ENCODE measurements around the gene SLC2A10.

Gene SLC2A10

DNA sequence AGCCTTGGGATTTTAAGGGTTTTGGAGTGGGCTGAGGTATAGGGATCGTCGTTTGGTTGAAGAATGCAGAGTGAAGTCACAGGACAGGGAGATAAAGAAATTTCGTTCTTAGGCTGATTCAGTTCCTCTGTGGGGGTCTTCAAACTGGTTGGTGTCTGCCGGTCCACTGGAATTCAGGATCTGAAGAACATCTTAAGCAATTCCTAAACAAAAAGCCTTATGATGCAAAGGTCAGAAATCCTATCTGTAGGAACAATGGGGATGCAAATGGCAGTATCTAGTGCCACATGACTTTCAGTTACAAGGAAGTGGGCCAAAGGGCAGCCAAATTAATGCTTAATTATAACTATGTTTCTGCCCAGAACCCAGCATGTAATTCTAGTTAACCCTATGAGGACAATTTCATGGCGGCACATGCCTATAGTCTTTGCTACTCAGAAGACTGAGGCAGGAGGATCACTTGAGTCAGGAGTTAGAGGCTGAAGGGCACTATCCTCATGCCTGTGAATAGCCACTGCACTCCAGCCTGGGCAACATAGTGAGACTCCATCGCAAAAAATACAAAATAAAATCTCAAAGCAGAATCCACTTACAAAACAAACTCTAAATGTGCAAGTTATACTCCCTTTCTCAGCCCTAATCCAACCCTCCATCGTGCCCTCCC lies 4.6 kb upstream of the SLC2A10 start:
- DNase-seq, result peak; percentile 11

DNA sequence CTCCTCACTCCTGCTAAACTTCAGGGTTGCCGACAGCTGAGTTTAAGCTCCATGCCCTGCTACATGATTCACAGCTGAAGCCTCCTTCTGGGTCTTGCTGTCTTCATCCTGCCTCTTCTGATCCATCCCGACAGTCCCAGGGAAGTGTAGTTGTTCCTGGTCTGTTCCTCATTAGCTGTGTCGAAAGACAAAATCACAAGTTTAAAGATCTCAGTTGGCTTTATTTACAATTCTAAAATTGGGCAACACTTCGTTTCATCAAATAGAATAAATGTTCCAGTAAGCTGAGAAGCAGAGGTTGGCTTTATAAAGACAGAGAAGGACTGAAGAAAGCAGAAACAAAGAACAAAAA lies 4.1 kb upstream of the SLC2A10 start:
- DNase-seq, result no peak

DNA sequence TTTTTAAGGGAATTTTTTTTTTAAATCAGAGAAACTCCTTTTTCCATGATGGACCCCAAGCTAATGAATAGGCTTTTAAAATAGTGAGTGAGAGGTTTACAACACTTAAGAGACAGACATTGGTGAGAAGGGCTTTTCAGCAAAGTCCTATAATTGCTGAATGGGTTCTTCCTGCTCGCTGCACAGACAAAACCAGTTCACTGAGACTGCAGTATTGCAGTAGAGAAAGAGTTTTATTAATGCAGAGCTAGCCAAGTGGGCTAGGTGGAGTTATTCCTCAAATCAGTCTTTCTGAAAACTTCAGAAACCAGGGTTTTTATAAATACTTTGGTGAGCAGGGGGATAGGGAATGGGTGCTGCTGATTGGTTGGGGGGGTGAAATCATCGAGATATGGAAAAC lies 3.2 kb upstream of the SLC2A10 start:
- no peak for DNase-seq

GRCh38 chr20:46708172-46708860 lies 1.1 kb upstream of the SLC2A10 start:
- no peak for DNase-seq

DNA sequence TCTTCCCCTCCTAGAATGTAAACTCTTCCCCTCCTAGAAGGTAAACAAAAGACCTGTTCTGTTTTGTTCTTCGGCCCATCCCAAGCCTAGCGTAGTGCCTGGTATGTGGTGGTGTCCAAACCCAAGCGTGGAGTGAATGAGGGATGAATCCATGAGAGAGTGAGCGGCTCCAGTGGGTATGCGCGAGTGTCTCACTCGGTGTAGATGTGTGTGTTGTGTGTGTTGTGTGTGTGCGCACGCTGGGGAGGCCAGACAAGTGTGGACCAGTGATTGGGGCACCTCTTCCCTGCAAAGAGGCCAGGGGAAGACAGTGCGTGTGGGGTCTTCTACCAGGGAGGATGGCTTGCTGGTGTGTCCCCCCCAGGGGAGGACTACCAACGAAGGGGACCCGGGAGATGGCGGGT lies 392 bp upstream of the SLC2A10 start:
- DNase-seq, result no peak

DNA sequence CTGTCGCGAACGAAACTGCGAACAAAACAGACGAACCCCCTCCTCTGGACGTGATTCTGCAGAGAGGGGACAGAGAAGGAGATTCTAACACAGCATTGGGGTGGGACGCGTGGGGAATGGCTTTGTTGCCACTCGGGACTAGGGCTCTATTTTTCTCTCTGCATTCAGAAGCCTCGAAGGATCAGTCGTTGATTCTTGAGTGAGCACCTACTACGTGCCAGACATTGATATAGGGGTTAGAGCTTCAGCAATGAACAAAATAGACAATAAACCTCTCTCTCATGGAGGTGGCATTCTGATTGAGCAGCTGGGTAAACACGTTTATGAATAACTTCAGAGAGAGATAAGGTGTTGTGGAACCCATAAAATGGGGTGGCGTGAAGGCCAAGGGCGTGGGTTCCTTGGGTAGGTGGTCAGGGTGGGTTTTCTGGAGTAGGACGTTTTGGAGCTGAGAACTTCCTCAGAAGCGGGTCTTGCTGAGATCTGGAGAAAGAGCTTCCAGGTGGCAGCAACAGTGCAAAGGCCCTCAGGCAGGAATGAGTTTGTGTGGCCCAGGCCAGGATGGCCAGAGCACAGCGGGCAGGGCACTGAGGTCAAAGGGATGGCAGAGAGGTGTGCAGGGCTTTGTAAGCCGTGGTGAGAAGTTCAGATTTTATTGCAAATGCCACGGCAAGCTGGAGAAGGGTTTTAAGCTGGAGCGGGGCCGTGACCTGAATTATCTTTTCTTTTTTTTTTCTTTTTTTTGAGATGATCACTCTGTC lies 884 bp downstream of the SLC2A10 start:
- no peak for DNase-seq

DNA sequence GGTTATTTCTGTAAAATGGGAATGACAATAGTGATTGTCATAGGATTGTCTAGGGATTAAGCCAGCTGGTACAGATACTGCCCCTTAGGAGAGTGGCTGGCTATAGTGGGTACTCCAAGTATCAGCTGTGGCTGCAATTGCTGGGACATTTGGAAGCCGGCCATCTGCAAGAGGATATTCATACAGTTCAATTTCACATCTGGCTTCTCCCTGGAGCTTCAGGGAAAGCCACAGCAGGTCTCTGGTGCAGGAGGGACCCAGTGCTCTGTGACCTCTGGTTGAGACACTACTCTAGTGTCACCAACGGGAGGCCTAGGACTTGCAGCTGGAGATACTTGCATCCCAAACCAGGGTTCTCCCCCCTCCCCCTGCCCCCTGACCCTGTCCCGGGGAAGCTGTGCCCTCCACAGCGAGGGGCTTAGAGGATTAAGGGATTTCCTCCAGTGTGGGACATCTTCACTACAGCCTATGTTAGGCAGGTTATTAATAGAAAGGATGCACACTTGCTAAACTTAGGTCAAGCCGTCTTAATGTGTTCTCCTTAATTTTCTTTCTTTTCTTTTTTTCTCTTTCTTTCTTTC lies 2.7 kb downstream of the SLC2A10 start:
- DNase-seq, result no peak

DNA sequence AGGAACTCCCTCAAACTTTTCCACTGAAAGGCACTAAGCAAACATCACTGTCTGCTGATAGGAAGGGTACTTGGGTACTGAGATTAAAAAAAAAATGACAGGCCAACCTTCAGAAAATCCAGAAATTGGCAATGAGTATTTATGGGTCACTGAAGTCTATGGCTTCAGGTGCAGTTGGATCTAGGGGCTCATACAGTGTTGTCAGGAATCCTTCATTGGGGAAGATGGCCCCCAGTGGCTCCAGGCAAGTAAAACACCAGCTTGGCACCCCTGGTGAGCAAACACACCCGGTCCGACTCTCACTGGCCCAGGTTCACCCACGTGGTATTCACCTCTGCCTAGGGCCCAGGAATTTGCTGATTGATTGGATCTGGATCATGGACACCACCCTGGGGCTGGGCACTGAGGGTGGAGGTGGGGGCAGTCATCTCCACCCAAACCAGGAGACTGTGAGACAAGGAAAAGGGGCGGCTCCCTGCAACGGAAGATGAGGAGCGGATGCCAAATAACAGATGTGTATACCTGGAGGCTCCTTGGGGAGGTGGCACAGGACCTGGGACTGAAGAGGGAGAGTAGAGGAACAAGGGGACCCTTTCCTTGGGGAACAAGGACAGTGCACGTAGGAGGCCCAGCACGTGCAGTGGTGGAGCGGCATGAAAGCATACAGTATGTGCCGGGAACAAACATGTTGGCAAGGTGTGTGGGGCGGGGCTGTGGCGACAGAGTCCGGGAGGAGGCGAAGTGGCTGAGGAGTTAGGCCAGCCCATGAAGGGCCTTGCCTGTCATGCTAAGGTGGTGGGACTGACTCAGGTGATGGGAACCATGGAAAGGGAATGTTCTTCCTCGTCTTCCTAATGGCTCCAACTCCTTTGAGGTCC lies 4.7 kb downstream of the SLC2A10 start:
- DNase-seq, result no peak

- no peak for DNase-seq
These were observed 5.9 kb downstream of the SLC2A10 start for GRCh38 chr20:46715292-46715756.

DNA sequence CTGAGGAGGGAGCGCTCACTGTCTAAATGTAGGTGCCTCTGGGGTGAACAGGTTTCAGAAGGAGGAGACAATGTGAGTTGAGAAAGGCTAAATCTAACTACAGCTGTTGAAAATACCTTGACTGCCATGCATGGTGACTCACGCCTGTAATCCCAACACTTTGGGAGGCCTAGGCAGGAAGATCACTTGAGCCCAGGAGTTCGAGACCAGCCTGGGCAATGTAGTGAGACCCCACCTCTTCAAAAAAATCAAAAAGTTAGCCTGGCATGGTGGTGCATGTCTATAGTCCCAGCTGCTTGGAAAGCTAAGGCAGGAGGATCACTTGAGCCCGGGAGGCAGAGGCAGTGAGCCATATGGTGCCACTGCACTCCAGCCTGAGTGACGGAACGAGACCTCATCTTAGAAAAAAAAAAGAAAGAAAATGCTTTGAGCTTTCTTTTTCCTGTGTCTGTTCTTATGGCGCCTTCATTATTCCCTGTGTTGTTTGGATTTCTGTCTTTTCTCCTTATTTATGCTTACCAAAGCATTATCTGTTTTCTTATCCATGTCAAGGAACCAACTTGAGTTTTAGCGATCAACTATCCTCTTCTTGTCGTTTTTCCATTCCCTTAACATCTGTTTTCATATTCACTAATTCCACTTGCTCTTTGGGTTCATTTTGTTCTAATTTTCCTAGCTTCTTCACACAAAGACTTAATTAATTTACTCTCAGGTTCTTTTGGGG lies 8.5 kb downstream of the SLC2A10 start:
- DNase-seq, result no peak

DNA sequence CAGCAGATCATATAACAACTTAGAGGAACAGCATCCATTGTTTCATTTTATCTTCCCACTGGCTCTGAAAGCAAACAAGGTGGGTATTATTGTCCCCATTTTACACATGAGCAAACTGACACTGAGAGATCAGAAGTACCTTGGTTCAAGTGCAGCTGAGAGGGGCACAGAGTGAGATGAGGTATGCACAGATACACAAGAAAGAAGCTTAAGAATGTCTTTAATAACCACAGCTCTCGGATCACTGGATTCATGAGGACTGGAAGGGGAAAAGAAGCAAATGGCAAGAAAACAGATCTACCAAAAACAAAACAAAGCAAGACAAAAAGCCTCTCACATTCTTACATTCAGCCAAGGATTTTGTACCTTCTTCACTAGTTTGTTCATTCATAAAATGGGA lies 10.6 kb downstream of the SLC2A10 start:
- no peak for DNase-seq

GRCh38 chr20:46720776-46721425 lies 11.5 kb downstream of the SLC2A10 start:
- DNase-seq, result no peak

DNA sequence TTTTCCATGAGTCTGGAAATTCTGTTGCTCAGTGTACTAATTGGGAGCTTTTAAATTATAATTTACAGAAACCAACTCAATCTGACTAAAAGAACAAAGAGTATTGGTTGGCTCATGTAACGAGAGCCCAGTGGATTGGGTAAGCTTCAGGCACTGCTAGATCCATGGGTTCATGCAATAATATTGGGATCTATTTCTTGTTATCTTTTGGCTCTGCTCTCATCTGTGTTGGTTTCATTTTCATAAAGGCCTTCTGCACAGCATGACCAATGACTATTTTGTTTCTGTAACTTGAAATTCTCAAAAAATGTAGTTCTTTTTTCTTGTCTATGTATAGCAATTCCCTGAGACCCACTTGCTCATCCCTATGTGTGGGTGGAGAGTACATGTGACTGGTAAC lies 12.0 kb downstream of the SLC2A10 start:
- no peak for DNase-seq

DNA sequence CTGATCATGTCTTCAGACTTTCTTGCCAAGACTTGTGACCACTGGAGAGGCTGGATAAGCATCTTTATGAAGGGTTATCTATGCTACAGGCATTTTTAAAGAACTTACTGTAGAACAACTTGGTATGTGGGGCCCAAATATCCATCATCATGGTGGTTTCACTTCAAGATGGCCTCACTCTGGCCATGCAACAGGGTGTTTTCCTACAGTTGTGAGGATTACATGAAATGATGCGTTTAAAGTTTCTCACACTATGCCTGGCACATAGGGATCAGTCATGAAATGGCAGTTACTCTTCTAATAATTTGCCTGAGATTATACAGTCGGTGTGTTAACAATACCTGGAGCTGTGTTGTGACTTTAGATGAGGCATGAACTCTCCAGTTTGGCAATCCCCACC lies 13.0 kb downstream of the SLC2A10 start:
- no peak for DNase-seq

DNA sequence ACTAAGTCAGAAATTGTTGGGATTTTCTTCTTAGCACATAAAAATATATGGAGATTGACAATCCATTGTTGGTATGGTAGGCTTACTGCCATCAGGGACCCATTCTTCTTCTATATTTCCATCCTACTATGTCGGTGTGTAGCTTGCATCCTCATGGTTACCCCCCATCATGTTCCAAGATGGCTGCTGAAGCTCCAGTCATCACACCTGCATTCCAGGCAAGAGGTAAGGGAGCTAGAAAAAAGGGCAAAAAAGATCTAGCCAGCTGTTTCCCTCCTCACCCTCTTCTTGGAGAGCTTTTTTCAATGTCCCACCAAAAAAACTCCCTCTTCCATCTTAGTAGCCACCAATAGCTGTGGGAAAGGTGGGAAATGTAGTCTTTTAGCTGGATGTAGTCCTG lies 13.6 kb downstream of the SLC2A10 start:
- DNase-seq, result no peak

- no peak for DNase-seq
These were observed 15.0 kb downstream of the SLC2A10 start for GRCh38 chr20:46724343-46724959.

DNA sequence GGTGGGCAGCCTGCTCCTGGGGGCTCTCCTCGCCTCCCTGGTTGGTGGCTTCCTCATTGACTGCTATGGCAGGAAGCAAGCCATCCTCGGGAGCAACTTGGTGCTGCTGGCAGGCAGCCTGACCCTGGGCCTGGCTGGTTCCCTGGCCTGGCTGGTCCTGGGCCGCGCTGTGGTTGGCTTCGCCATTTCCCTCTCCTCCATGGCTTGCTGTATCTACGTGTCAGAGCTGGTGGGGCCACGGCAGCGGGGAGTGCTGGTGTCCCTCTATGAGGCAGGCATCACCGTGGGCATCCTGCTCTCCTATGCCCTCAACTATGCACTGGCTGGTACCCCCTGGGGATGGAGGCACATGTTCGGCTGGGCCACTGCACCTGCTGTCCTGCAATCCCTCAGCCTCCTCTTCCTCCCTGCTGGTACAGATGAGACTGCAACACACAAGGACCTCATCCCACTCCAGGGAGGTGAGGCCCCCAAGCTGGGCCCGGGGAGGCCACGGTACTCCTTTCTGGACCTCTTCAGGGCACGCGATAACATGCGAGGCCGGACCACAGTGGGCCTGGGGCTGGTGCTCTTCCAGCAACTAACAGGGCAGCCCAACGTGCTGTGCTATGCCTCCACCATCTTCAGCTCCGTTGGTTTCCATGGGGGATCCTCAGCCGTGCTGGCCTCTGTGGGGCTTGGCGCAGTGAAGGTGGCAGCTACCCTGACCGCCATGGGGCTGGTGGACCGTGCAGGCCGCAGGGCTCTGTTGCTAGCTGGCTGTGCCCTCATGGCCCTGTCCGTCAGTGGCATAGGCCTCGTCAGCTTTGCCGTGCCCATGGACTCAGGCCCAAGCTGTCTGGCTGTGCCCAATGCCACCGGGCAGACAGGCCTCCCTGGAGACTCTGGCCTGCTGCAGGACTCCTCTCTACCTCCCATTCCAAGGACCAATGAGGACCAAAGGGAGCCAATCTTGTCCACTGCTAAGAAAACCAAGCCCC lies 16.0 kb downstream of the SLC2A10 start:
- no peak for DNase-seq

DNA sequence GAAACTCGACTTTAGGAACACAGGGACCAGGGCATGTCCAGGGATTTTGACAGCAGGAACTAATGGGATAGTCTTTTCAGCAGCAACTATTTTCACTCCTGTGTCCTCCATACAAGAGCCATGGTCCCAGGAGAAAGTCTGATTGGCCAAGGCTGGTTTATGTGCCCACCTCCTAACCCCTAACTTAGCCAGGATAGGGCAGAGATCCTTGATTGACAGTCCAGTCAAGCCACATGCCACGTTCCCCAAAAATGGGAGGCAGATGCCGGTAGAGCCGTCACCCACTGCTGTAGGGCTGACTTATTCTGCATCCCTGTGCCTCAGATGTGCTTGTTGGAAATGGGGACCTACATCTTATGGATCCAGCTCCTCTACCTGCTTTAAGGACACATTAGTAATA lies 22.3 kb downstream of the SLC2A10 start:
- no peak for DNase-seq

- no peak for DNase-seq
These were observed 26.0 kb downstream of the SLC2A10 start for GRCh38 chr20:46735436-46735835.
